NCI-H1048 (cell line): Measurements from ENCODE around the gene PLXNA2.

ENCODE experiments used
- DNase-seq: peaks from one replicate; lab custom pipeline; 2025; lab: John Stamatoyannopoulos, UW

PLXNA2 gene

DNA sequence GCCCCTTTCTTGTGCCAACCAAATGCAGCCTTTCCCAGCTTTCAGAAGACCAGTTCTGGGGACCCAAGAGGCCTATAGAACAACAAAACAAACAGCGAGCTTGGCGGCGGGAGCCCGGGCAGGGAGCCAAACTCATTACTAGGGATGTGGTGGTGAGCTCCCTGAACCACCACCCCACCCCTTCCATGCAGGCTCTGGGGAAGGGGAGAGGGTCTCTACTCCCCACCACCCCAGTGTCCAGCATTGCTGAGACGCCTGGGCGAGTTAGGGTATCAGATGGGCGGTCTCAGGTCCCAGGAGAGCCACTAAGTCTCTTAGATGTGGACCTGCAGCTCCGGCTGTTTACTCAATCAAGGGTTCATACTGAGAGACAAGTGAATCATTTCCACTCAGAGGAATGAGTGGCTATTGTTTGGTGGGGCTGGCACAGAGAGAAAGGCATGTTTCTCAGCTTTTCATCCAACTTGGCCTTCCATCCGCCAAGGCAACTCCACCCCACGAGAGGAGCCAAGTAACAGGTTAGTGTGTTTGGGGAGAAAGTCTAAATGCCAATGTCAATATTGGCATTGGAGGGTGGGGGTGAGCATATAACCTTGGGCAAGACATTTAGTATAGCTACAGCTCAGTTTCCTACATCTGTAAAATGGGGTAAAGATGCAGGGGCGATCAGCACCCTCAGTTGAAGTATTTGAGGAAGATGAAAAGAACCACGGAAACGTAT, 40.9 kb downstream of the PLXNA2 start:
- DNase-seq = no peak

- DNase-seq = no peak
Measured at GRCh38 chr1:208202333-208202995, 41.7 kb downstream of the PLXNA2 start.

DNA sequence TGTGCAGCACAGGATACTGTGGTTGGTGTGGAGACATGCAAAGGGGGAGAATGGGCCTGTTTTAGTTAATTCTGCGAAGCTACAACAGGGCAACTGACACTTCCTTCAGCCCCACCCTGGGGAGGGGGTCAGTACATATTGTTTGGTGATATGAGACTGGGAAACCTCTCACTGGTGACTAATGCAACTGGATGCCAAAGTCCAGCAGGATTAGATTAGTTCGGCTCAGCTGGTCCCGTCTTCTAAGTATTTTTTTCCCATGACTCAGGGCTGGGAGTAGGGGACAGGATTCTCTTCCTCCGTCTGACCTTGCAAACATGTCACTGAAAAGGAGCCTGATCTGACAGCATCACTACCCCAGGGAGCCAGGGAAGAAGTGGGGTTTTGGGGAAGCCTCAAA, 43.0 kb downstream of the PLXNA2 start:
- DNase-seq = no peak

DNA sequence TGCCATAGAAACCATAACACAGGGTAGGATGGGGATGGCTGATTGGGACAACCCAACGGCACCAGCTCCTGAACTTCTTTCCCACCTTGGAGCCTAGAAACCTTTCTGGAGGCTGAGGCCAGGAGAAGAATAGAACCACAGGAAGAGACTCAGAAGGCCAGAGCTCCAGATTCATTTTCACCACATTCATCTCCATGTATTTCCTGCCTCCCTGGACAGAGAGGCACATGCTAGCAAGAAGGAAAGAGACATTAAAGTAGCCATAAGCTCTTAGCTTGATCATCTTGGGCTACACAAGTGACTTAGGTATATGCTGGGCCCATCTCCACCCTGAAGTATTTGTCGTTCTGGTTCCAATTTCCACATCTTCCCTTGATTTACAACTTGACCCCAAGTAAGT, 44.1 kb downstream of the PLXNA2 start:
- no peak for DNase-seq

- no peak for DNase-seq
Measured at GRCh38 chr1:208198236-208198635, 45.9 kb downstream of the PLXNA2 start.

DNA sequence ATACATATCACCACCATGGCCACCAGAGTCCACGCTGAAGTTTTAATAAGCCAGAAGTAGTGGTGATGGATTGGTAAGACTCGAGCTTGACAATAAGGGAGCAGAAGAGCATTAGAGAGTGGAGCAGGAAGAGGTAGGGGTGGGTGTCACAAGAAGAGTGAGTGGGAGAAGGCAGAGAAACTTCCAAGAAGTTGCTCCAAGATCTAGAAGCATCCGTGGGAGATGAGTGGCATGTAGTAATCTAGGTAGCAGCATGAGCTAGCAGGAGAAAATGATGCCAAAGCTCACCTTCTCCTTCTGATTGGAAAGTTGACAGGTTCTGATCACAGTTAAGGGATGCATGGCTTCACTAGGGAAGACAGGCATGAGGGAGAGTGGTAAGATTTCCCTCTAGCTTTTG, 49.2 kb downstream of the PLXNA2 start:
- DNase-seq = no peak

- DNase-seq = no peak
Measured at GRCh38 chr1:208192995-208193394, 51.2 kb downstream of the PLXNA2 start.

DNA sequence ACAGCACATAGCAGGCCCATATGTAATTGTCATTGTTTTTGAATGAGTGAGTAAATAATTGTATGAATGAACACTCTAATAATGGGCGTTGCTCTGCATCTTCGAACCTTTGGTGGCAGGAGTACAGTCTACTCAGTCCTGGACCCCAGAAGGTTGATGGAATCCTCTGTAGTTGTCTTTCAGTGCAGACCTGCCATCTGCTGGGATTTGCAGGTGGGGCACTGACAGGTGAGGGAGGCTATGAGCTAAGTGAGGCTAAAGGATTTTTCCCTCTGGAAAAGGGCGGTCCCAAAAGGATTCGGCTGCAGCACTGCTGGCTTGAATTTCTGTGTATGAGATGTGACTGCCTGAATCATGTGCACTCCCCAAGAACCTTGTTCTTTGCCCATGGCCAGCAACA, 53.4 kb downstream of the PLXNA2 start:
- DNase-seq = no peak

- DNase-seq = no peak
Measured at GRCh38 chr1:208189716-208190115, 54.5 kb downstream of the PLXNA2 start.

DNA sequence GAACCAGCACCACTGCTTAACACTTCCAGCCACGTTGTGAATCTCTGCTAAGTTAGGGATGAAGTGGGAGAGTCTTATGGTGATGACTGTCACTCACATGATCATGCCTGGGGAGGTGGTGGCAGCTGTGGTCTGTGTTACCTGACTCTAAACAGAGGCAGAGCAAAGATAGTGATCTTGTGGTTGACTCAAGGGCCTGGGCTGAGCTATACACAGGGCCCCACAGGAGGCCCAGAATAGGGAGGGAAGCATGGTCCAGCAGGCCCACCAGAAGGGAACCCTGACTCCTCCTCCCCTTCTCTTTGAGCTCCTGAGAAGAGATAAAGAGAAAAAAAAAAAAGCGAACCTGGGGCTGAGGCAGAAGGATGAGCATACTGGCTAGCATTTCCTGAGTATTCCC, 55.0 kb downstream of the PLXNA2 start:
- no peak for DNase-seq

- no peak for DNase-seq
Measured at GRCh38 chr1:208188607-208189006, 55.6 kb downstream of the PLXNA2 start.

DNA sequence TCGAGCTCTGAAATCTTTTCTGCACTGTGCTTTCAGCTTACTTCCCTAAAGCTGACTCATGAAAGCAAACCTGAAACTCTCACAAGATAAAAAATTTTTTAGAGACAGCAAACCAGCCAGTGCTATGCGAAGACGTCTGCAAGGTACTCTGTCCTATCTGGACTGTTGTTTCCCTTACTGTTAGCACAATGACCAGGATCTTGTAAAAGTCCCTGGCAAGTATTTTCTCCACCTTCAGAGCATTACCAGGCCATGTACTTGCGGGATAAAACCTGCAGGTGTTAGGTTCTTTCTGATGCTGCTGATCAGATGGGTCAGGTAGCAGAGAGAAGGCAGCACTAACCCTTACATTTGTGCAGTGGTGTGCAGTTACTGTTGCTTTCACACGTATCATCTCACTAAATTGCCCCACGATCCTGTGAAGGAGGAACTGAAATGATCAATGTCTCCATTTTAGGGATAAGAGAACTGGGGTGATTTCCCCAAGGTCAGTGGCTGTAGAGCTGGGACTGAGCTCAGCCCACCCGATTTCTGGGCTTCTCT, 56.6 kb downstream of the PLXNA2 start:
- DNase-seq = no peak

- DNase-seq = no peak
Measured at GRCh38 chr1:208185801-208186231, 58.4 kb downstream of the PLXNA2 start.

DNA sequence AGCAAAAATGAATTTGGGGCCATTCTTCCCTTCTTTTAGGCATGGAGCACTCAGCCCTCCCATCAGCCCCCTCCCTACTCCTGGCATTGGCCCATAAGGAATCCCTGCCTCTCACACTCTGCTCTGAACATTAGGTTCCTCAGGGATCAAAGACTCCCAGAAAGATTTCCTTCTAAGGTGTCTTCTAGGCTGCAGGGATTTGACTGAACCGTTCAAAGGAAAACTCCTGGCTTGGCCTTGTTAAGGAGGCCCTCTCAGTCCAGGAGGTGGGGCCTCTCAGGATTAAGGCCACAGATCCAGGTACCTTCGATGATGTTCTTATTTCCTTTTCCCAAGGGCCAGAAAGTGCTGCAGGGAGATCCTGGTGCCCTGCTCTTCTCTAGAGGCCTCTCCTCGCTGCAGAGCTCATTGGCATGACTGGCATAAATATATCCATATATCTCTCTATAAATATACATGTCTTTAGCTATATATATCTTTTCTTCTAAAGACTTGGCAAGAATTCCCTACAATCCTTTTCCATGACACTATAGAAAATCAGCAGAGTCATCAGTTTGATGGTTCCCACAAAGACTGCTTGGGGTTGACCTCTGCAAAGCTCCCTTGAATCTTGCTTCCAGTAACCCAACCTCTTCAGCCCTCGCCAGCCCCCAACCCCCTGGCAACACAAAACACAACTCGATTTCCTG, 59.1 kb downstream of the PLXNA2 start:
- no peak for DNase-seq

DNA sequence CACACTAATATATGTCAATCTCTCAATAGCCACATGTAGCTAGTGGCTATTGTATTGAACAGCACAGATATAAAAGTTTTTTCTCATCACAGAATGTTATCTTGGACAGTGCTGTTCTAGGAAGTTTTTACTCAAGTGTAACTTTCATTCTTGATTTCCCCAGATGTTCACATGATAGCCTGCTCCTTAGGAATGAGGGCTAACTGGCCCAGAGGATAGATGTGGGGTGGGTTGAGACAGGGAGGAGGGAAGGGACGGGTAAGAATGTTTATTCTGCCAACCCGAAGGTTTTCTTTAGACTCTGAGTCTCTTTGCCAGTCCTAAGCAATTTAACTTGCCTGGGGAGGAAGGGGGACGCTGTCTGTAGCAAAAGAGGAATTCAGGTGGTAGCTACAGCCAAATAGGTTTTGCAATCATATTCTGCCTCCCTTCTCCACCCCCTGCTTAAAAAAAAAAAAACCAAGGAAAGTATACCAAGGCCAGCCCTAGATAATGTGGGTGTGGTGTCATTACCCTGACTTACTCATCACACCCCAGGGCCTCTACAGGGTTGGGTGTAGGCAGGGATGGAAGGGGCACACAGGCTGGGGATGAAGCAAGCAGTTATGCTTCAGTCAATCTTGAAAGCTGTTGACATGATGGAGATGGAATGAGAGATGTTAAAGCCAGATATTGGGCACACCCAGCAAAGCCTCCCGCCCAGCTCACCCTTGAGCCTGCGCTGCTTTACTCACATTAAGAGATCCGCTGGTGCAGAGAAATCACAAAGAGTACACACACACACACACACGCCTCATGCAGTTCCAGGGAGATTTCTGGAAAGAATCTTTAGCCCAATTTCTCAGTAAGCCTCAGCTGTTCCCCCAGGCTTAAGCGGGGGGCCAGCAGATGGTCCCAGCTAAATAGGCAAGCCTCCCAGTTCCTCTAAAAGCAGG, 59.9 kb downstream of the PLXNA2 start:
- no peak for DNase-seq

DNA sequence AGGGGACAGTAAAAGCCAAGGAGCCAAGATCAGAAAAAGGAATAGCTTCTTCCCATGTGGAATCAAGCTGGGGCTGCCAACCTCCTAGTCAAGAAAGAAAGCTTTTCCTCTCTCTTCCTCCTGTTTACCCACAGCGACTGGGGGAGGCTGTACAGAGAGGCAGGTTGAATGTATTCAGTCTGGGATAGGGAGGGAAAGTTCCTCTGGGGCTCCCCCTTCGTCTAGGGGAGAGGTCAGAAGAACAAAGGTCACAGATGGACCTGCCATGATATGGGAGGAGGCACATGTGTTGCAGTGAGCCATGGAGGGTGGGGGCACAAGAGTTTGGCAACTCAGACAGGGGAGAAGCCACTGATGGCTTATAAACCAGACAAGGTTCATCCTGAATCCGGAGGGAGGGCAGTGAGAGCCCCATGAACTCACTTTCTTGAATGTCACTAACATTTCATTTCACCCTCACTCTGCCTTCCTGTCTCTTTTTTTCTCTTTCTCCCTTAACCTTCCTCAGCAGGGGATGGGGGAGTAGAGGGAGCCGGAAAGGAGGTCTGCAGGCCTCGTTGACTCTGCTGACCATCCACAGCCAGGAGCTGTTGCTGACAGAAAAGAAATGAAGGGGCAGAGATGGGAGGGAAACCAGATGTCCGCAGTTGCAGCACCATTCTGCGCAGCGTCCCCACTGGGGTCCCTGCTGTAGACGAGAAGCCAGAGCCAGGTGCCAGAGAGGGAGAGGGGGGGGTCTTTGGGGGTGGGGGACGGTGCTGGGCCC, 61.1 kb downstream of the PLXNA2 start:
- no peak for DNase-seq

GRCh38 chr1:208181364-208181763, 62.8 kb downstream of the PLXNA2 start:
- no peak for DNase-seq

DNA sequence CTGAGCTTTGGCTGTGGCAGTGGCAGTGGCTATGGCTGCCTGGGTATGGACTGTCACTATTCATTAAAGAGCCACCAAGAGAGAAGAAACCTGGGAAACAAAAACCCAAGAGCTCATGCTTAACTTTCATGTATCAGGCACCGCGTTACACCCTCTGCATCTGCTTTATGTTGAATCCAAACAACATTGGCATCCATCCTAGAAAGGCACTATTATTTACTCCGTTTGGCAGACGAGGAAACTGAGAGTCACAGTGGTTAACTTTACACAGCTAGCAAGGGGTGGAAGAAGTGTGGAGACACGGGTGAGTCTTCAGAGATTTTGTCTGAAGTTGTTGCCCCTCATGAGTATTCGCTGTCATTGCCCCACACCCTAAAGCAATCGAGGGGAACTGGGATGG, 63.8 kb downstream of the PLXNA2 start:
- no peak for DNase-seq

GRCh38 chr1:208179961-208180409, 64.2 kb downstream of the PLXNA2 start:
- no peak for DNase-seq

GRCh38 chr1:208179263-208179816, 64.8 kb downstream of the PLXNA2 start:
- no peak for DNase-seq

DNA sequence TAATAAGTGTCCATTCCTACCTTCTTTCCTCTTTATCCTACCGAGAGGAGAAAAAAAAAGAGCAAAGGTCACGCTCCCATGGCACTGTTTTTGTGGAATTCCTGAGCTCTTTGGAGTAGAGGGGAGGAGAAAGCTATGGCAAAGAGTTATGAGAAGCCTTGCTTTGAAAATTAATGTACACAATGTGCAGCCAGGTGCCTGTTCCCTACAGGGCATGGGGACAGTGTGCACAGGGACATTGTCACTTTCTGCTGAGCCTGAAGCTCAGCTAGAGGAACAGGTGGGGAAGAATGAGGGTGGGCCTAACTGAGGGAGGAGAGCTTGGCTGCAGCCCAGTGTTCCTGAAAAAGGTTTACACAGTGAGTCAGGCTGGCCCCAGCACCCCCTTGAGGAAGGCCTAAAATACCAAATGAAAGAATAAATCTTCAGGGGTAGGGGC, 66.1 kb downstream of the PLXNA2 start:
- no peak for DNase-seq
